MM.1S (cell line): Measurements from ENCODE around the gene KLHDC8A.

ENCODE experiments used
- EZH2 ChIP-seq: fragments of 300-600 bp; sonication (generic); optimal IDR thresholded peaks from 2 replicates; pipeline ENCODE3; 2017; ENCODE audit warnings: low read depth, mild to moderate bottlenecking, antibody characterized with exemption, low read length, mixed read lengths
- EZH2phosphoT487 ChIP-seq: fragments of 300-600 bp; sonication (generic); IDR thresholded peaks from 2 replicates; pipeline ENCODE4 v1.6.1; 2018; ENCODE audit warnings: antibody characterized with exemption, low read length
- TF ChIP-seq, protein P1 (sequence below): fragments of 300-600 bp; sonication (generic); IDR thresholded peaks from 2 replicates; pipeline ENCODE4 v1.5.1; 2016; ENCODE audit warnings: antibody characterized with exemption, low read length, mixed read lengths

DNA sequence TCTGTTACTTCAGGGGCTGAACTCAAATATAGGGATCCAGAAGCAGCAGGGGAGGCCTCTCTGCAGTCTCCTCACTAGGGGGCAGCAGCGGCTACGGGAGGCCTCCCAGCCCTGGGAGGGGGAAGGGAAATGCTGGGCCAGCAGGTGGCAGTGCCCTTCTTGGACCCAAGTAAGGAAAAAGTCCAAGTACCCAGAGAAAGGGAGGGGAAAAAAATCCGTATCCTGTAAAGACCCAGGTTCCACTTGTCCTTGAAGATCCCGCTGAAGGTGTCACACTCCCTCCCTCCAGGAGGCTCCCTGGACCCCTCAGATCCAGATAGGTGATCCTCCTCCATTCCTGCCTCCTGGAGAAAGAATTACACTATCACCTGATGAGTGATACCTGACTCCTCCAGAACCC lies 21.0 kb downstream of the KLHDC8A start:
- TF ChIP-seq, protein P1, sequence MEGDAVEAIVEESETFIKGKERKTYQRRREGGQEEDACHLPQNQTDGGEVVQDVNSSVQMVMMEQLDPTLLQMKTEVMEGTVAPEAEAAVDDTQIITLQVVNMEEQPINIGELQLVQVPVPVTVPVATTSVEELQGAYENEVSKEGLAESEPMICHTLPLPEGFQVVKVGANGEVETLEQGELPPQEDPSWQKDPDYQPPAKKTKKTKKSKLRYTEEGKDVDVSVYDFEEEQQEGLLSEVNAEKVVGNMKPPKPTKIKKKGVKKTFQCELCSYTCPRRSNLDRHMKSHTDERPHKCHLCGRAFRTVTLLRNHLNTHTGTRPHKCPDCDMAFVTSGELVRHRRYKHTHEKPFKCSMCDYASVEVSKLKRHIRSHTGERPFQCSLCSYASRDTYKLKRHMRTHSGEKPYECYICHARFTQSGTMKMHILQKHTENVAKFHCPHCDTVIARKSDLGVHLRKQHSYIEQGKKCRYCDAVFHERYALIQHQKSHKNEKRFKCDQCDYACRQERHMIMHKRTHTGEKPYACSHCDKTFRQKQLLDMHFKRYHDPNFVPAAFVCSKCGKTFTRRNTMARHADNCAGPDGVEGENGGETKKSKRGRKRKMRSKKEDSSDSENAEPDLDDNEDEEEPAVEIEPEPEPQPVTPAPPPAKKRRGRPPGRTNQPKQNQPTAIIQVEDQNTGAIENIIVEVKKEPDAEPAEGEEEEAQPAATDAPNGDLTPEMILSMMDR = peak; percentile 100
- TF ChIP-seq EZH2 (no peak), EZH2phosphoT487 (no peak)
